Activated T-cell treated with anti-CD3 and anti-CD28 coated beads, Interleukin-2, amount 50 U/mL, for 24 hours (primary cell): ENCODE data around the gene KRT10.

Experiments used
- DNase-seq: peaks from one replicate; pipeline ENCODE4 v3.0.0-alpha.2; 2020
- H3K27ac Mint-ChIP-seq: 2 replicates; pipeline ENCODE4 v1.8.0; 2020; ENCODE audit warnings: mild to moderate bottlenecking, mixed read lengths
- H3K27me3 Mint-ChIP-seq: 2 replicates; pipeline ENCODE4 v1.8.0; 2020; ENCODE audit warnings: mixed read lengths
- H3K36me3 Mint-ChIP-seq: 2 replicates; pipeline ENCODE4 v1.8.0; 2020; ENCODE audit warnings: low read depth, mixed read lengths
- H3K4me1 Mint-ChIP-seq: 2 replicates; pipeline ENCODE4 v1.8.0; 2020; ENCODE audit warnings: low read depth, mixed read lengths
- H3K4me3 Mint-ChIP-seq: 2 replicates; pipeline ENCODE4 v1.8.0; 2020; ENCODE audit warnings: mild to moderate bottlenecking, moderate library complexity, mixed read lengths
- H3K9me3 Mint-ChIP-seq: 2 replicates; pipeline ENCODE4 v1.8.0; 2020; ENCODE audit warnings: mixed read lengths

KRT10 gene

GRCh38 chr17:40803617-40804082 is 18.8 kb downstream of the KRT10 start:
- H3K36me3 Mint-ChIP-seq, result no peaks in the 10 kb centered on the region
- H3K27me3 Mint-ChIP-seq, result peaks cover 43% of the 10 kb centered on the region
- no peak overlapping the region for H3K4me3 Mint-ChIP-seq
- peak; percentile 83 for DNase-seq
- no peak overlapping the region for H3K27ac Mint-ChIP-seq
- peaks cover 2% of the 10 kb centered on the region for H3K4me1 Mint-ChIP-seq
- H3K9me3 Mint-ChIP-seq, result no peaks in the 10 kb centered on the region

- H3K27ac Mint-ChIP-seq, result no peak overlapping the region
- no peak overlapping the region for H3K4me3 Mint-ChIP-seq
- H3K4me1 Mint-ChIP-seq, result peaks cover 2% of the 10 kb centered on the region
- H3K27me3 Mint-ChIP-seq, result peaks cover 38% of the 10 kb centered on the region
- no peaks in the 10 kb centered on the region for H3K9me3 Mint-ChIP-seq
- no peaks in the 10 kb centered on the region for H3K36me3 Mint-ChIP-seq
- DNase-seq, result no peak
Measured at GRCh38 chr17:40801157-40801556, 21.3 kb downstream of the KRT10 start.

GRCh38 chr17:40800381-40800780 is 22.0 kb downstream of the KRT10 start:
- Mint-ChIP-seq H3K4me1 (peaks cover 2% of the 10 kb centered on the region), H3K4me3 (no peak overlapping the region), H3K36me3 (no peaks in the 10 kb centered on the region), H3K27ac (no peak overlapping the region), H3K27me3 (peaks cover 36% of the 10 kb centered on the region), H3K9me3 (no peaks in the 10 kb centered on the region)
- DNase-seq, result no peak

- no peak for DNase-seq
- H3K9me3 Mint-ChIP-seq, result no peaks in the 10 kb centered on the region
- no peaks in the 10 kb centered on the region for H3K36me3 Mint-ChIP-seq
- H3K4me3 Mint-ChIP-seq, result no peak within 1 kb of the TSS
- H3K27me3 Mint-ChIP-seq, result peaks cover 31% of the 10 kb centered on the region
- no peak within 1 kb of the TSS for H3K27ac Mint-ChIP-seq
- H3K4me1 Mint-ChIP-seq, result peaks cover 2% of the 10 kb centered on the region
Measured at GRCh38 chr17:40799859-40800258, 22.6 kb downstream of the KRT10 start, which contains the start of gene KRT28. Gene KRT28, minus strand, starts transcription at chr17:40799959. Its CDS starts 66 bp downstream, at chr17:40799893.

GRCh38 chr17:40796846-40797245 is 25.6 kb downstream of the KRT10 start:
- Mint-ChIP-seq H3K27ac (no peak overlapping the region), H3K4me3 (no peak overlapping the region), H3K36me3 (no peaks in the 10 kb centered on the region), H3K4me1 (no peaks in the 10 kb centered on the region), H3K9me3 (no peaks in the 10 kb centered on the region), H3K27me3 (peaks cover 34% of the 10 kb centered on the region)
- no peak for DNase-seq

GRCh38 chr17:40795019-40795667 is 27.3 kb downstream of the KRT10 start:
- no peak for DNase-seq
- Mint-ChIP-seq H3K36me3 (no peaks in the 10 kb centered on the region), H3K27me3 (peaks cover 34% of the 10 kb centered on the region), H3K4me3 (no peak overlapping the region), H3K9me3 (no peaks in the 10 kb centered on the region), H3K4me1 (no peaks in the 10 kb centered on the region), H3K27ac (no peak overlapping the region)

GRCh38 chr17:40794466-40794865 is 27.9 kb downstream of the KRT10 start:
- H3K4me3 Mint-ChIP-seq, result no peak overlapping the region
- H3K36me3 Mint-ChIP-seq, result no peaks in the 10 kb centered on the region

GRCh38 chr17:40793832-40794231 is 28.6 kb downstream of the KRT10 start:
- H3K4me1 Mint-ChIP-seq, result no peaks in the 10 kb centered on the region
- H3K4me3 Mint-ChIP-seq, result no peak overlapping the region
- no peaks in the 10 kb centered on the region for H3K9me3 Mint-ChIP-seq
- H3K27ac Mint-ChIP-seq, result no peak overlapping the region
- peaks cover 28% of the 10 kb centered on the region for H3K27me3 Mint-ChIP-seq
- no peak for DNase-seq
- no peaks in the 10 kb centered on the region for H3K36me3 Mint-ChIP-seq

More at GRCh38 chr17:40794466-40794865, 27.9 kb downstream of the KRT10 start:
- Mint-ChIP-seq H3K4me1 (no peaks in the 10 kb centered on the region), H3K9me3 (no peaks in the 10 kb centered on the region), H3K27me3 (peaks cover 32% of the 10 kb centered on the region), H3K27ac (no peak overlapping the region)
- no peak for DNase-seq

GRCh38 chr17:40791787-40792436 is 30.5 kb downstream of the KRT10 start:
- no peak for DNase-seq
- no peak overlapping the region for H3K27ac Mint-ChIP-seq
- H3K4me3 Mint-ChIP-seq, result no peak overlapping the region
- no peaks in the 10 kb centered on the region for H3K36me3 Mint-ChIP-seq
- H3K9me3 Mint-ChIP-seq, result no peaks in the 10 kb centered on the region
- no peaks in the 10 kb centered on the region for H3K4me1 Mint-ChIP-seq
- H3K27me3 Mint-ChIP-seq, result peaks cover 18% of the 10 kb centered on the region

GRCh38 chr17:40791111-40791510 is 31.3 kb downstream of the KRT10 start:
- Mint-ChIP-seq H3K4me1 (no peaks in the 10 kb centered on the region), H3K9me3 (no peaks in the 10 kb centered on the region), H3K4me3 (no peak overlapping the region), H3K36me3 (no peaks in the 10 kb centered on the region), H3K27ac (no peak overlapping the region), H3K27me3 (peaks cover 14% of the 10 kb centered on the region)
- no peak for DNase-seq

- peaks cover 42% of the 10 kb centered on the region for H3K27me3 Mint-ChIP-seq
- H3K36me3 Mint-ChIP-seq, result no peaks in the 10 kb centered on the region
- H3K4me1 Mint-ChIP-seq, result peaks cover 4% of the 10 kb centered on the region
- no peak within 1 kb of the TSS for H3K27ac Mint-ChIP-seq
- H3K9me3 Mint-ChIP-seq, result no peaks in the 10 kb centered on the region
- H3K4me3 Mint-ChIP-seq, result no peak within 1 kb of the TSS
- DNase-seq, result no peak
Measured at GRCh38 chr17:40782450-40782849, 40.0 kb downstream of the KRT10 start, which contains the start of gene KRT27. Gene KRT27, minus strand, starts transcription at chr17:40782550. Its CDS starts 57 bp downstream, at chr17:40782493.

- H3K4me3 Mint-ChIP-seq, result peak overlapping the region; percentile 26
- peaks cover 4% of the 10 kb centered on the region for H3K4me1 Mint-ChIP-seq
- DNase-seq, result peak; percentile 42
- H3K27me3 Mint-ChIP-seq, result peaks cover 66% of the 10 kb centered on the region
- no peaks in the 10 kb centered on the region for H3K36me3 Mint-ChIP-seq
- H3K27ac Mint-ChIP-seq, result no peak overlapping the region
- no peaks in the 10 kb centered on the region for H3K9me3 Mint-ChIP-seq
Measured at GRCh38 chr17:40779181-40779909, 43.1 kb downstream of the KRT10 start.

- no peak for DNase-seq
- Mint-ChIP-seq H3K4me3 (no peak overlapping the region), H3K27me3 (peaks cover 69% of the 10 kb centered on the region), H3K36me3 (no peaks in the 10 kb centered on the region), H3K4me1 (peaks cover 4% of the 10 kb centered on the region), H3K27ac (no peak overlapping the region), H3K9me3 (no peaks in the 10 kb centered on the region)
Measured at GRCh38 chr17:40778461-40778860, 44.0 kb downstream of the KRT10 start.

GRCh38 chr17:40777971-40778370 is 44.4 kb downstream of the KRT10 start:
- peaks cover 70% of the 10 kb centered on the region for H3K27me3 Mint-ChIP-seq
- H3K9me3 Mint-ChIP-seq, result no peaks in the 10 kb centered on the region
- H3K4me1 Mint-ChIP-seq, result peaks cover 4% of the 10 kb centered on the region
- no peak for DNase-seq
- H3K27ac Mint-ChIP-seq, result no peak overlapping the region
- no peak overlapping the region for H3K4me3 Mint-ChIP-seq
- no peaks in the 10 kb centered on the region for H3K36me3 Mint-ChIP-seq

- DNase-seq, result no peak
- Mint-ChIP-seq H3K27me3 (peaks cover 75% of the 10 kb centered on the region), H3K27ac (no peak overlapping the region), H3K9me3 (no peaks in the 10 kb centered on the region), H3K36me3 (no peaks in the 10 kb centered on the region), H3K4me1 (peaks cover 4% of the 10 kb centered on the region), H3K4me3 (no peak overlapping the region)
Measured at GRCh38 chr17:40777459-40777858, 45.0 kb downstream of the KRT10 start.
